Endothelial cell of umbilical vein (primary cell): ENCODE measurements around the gene FILIP1L. TPM values are rescaled to one million over a fixed set of nuclear protein-coding genes. Genes with fewer than 3 reads are reported as not detected.

ENCODE experiments used
- BruUV-seq: library from RNA; stranded (reverse); fragments of 400-500 nt; replicated peaks from 2 replicates; lab custom pipeline; 2021; lab: Mats Ljungman, UMichigan
- CTCF ChIA-PET: fragments of 300-600, 350-600 bp; sonication (Branson Sonifier 250); formaldehyde crosslinking; loops from one replicate; lab custom pipeline; 2021; ENCODE audit warnings: antibody characterized with exemption, inconsistent platforms; lab: Charles Lee
- POLR2A ChIA-PET: fragments of 300-600, 350-600 bp; sonication (Branson Sonifier 250); formaldehyde crosslinking; loops from one replicate; lab custom pipeline; 2021; ENCODE audit warnings: antibody characterized with exemption, inconsistent platforms; lab: Charles Lee
- DNase-seq: peaks from one replicate; pipeline ENCODE4 v3.0.0-alpha.2; 2011; ENCODE audit warnings: low read depth, low spot score
- FAIRE-seq: peaks from 2 replicates; lab custom pipeline; 2011; peaks lifted over from hg19 to GRCh38; lab: Jason Lieb, UNC
- H2AFZ ChIP-seq: 2 replicates; pipeline ENCODE4 v1.6.0; 2012; ENCODE audit warnings: low read depth, low read length, control low read depth, inconsistent platforms
- H3K27ac ChIP-seq: 2 replicates; pipeline ENCODE4 v1.5.1; 2011; ENCODE audit warnings: low read depth, mild to moderate bottlenecking, control low read depth, low read length, moderate library complexity; ENCODE audit not compliant: insufficient read depth
- H3K27me3 ChIP-seq, 2 experiments: 2 replicates each; pipeline versions ENCODE4 v1.6.0 to v1.6.1; 2011; ENCODE audit warnings: low read length in 2 of 2, mixed read lengths in 1 of 2; ENCODE audit not compliant: control insufficient read depth in 2 of 2, insufficient read depth in 2 of 2
- H3K36me3 ChIP-seq, 2 experiments: 2 replicates in 1 of 2; 3 replicates in 1 of 2; pipeline ENCODE4 v1.5.1; 2011; ENCODE audit warnings: low read length in 2 of 2, mild to moderate bottlenecking in 1 of 2, moderate library complexity in 1 of 2; ENCODE audit not compliant: control insufficient read depth in 2 of 2, insufficient read depth in 2 of 2; ENCODE audit errors: extremely low read depth in 1 of 2
- H3K4me1 ChIP-seq: 3 replicates; pipeline ENCODE4 v1.5.1; 2011; ENCODE audit warnings: mild to moderate bottlenecking, low read length; ENCODE audit not compliant: control insufficient read depth, insufficient read depth; ENCODE audit errors: extremely low read depth
- H3K4me2 ChIP-seq: 2 replicates; pipeline ENCODE4 v1.6.1; 2011; ENCODE audit warnings: low read length, control low read depth, mixed read lengths; ENCODE audit not compliant: insufficient read depth
- H3K4me3 ChIP-seq, 3 experiments: fragments of 200-600 bp in 1 of 3; sonication (generic), shearing (Covaris generic) in 1 of 3; replicated peaks in 1 of 3; 2 replicates each; pipeline ENCODE4 v1.5.1; 2011 to 2016; ENCODE audit warnings: control low read depth in 3 of 3, low read length in 3 of 3, mild to moderate bottlenecking in 2 of 3, inconsistent platforms in 1 of 3, low read depth in 1 of 3, moderate library complexity in 1 of 3; ENCODE audit not compliant: insufficient read depth in 1 of 3
- H3K79me2 ChIP-seq: 2 replicates; pipeline ENCODE4 v1.6.0; 2012; ENCODE audit warnings: low read length, inconsistent platforms; ENCODE audit not compliant: control insufficient read depth, insufficient read depth
- H3K9ac ChIP-seq: replicated peaks from 2 replicates; pipeline ENCODE3; 2011; ENCODE audit warnings: low read length, control low read depth; ENCODE audit not compliant: insufficient read depth; ENCODE audit errors: extremely low read depth
- H3K9me1 ChIP-seq: replicated peaks from 3 replicates; pipeline ENCODE4 v1.6.0; 2011; ENCODE audit warnings: mild to moderate bottlenecking, low read length; ENCODE audit not compliant: control insufficient read depth, insufficient read depth; ENCODE audit errors: extremely low read depth
- H3K9me3 ChIP-seq: replicated peaks from 2 replicates; pipeline ENCODE4 v1.5.1; 2012; ENCODE audit warnings: low read length, inconsistent platforms; ENCODE audit not compliant: control insufficient read depth, insufficient read depth
- H4K20me1 ChIP-seq: replicated peaks from 2 replicates; pipeline ENCODE3; 2011; ENCODE audit warnings: mild to moderate bottlenecking, low read length; ENCODE audit not compliant: control insufficient read depth, insufficient read depth; ENCODE audit errors: extremely low read depth
- CTCF ChIP-seq, 2 donors: IDR thresholded peaks; 1 replicate in 1 of 2; 2 replicates in 1 of 2; pipeline ENCODE4 v1.5.1; 2011; ENCODE audit warnings: low read length in 2 of 2, mild to moderate bottlenecking in 2 of 2, moderate library complexity in 2 of 2, control low read depth in 1 of 2, inconsistent platforms in 1 of 2, low read depth in 1 of 2; ENCODE audit not compliant: insufficient read depth in 1 of 2; ENCODE audit errors: extremely low read depth in 1 of 2
- EZH2 ChIP-seq: IDR thresholded peaks from 2 replicates; pipeline ENCODE4 v1.6.1; 2012; ENCODE audit warnings: borderline replicate concordance, low read depth, mild to moderate bottlenecking, moderate library complexity, low read length, inconsistent platforms; ENCODE audit not compliant: severe bottlenecking
- FOS ChIP-seq: IDR thresholded peaks from 2 replicates; pipeline ENCODE4 v1.6.1; 2011; ENCODE audit warnings: mild to moderate bottlenecking, low read length, moderate library complexity, borderline replicate concordance; ENCODE audit not compliant: insufficient read depth
- GATA2 ChIP-seq: IDR thresholded peaks from 2 replicates; pipeline ENCODE4 v1.7.0; 2011; ENCODE audit warnings: low read depth, mild to moderate bottlenecking, moderate library complexity, mixed read lengths, low read length; ENCODE audit not compliant: insufficient read length, insufficient read depth
- JUN ChIP-seq: IDR thresholded peaks from 2 replicates; pipeline ENCODE4 v1.6.1; 2011; ENCODE audit warnings: borderline replicate concordance, low read depth; ENCODE audit not compliant: insufficient read length, insufficient read depth
- MAX ChIP-seq: IDR thresholded peaks from 2 replicates; pipeline ENCODE4 v1.6.1; 2011; ENCODE audit not compliant: insufficient read depth, insufficient read length
- MYC ChIP-seq: IDR thresholded peaks from one replicate; pipeline ENCODE4 v1.6.1; 2011; ENCODE audit warnings: mild to moderate bottlenecking, low read depth, low read length
- POLR2A ChIP-seq: IDR thresholded peaks from 2 replicates; pipeline ENCODE4 v1.6.1; 2012; ENCODE audit warnings: low read depth, mild to moderate bottlenecking, control low read depth, low read length
- POLR2AphosphoS5 ChIP-seq: IDR thresholded peaks from 2 replicates; pipeline ENCODE4 v1.6.1; 2012; ENCODE audit warnings: low read depth, mild to moderate bottlenecking, control low read depth, low read length, moderate library complexity; ENCODE audit not compliant: insufficient read depth
- dilution Hi-C: fragments of 300-500 bp; cut with MboI; formaldehyde crosslinking; loops from one replicate; pipeline ENCODE4 v1.15.0; 2019; ENCODE audit warnings: low sequenced_read_pairs; ENCODE audit not compliant: extremely low pct_ligation_motif_present
- intact Hi-C: fragments of 100-400 bp; cut with micrococcal nuclease; formaldehyde crosslinking; loops from one replicate; pipeline ENCODE4 v1.10.0; 2022
- polyA plus RNA-seq, 4 experiments: library from polyadenylated mRNA; depleted of rRNA in 3 of 4; stranded (reverse) in 3 of 4; unstranded in 1 of 4; fragments of >200 nt; gene quantifications; 2 replicates each; pipeline versions ENCODE4 v1.2.1 to v1.2.3, GENCODE V29; 2011 to 2012; ENCODE audit warnings: missing spikeins in 1 of 4
- total RNA-seq: library from RNA; stranded (reverse); gene quantifications from 2 replicates; pipeline ENCODE4 v1.2.3, GENCODE V29; 2021

Gene FILIP1L
- total and polyA plus RNA-seq, 2 donors (not counting 3 experiments of a cell fraction or from before 2014, with no cell fraction given) = 26.0 to 29.9 TPM

- FAIRE-seq = no peak
- H2AFZ ChIP-seq = no peak overlapping the region
- H3K9ac ChIP-seq = no peak overlapping the region
- H3K4me1 ChIP-seq = no peaks in the 10 kb centered on the region
- CTCF ChIA-PET = no interaction called here
- dilution Hi-C loops (no loop called here), intact Hi-C loops (no loop called here)
- H3K4me2 ChIP-seq = no peak overlapping the region
- no peaks in the 10 kb centered on the region for H4K20me1 ChIP-seq
- no peaks in the 10 kb centered on the region for H3K9me3 ChIP-seq
- no peaks in the 10 kb centered on the region for H3K9me1 ChIP-seq
- no peak overlapping the region for H3K27ac ChIP-seq
- POLR2A ChIA-PET = no interaction called here
- TF ChIP-seq POLR2AphosphoS5 (no peak), POLR2A (no peak), JUN (no peak), EZH2 (no peak), CTCF (IDR thresholded peaks at IDR 0.05; ENCODE audit: extremely low read depth in 1 of 2, insufficient read depth in 1 of 2, low read depth in 1 of 2, low read length in 2 of 2) (no peak), GATA2 (no peak), MYC (no peak), FOS (no peak), MAX (no peak)
- no peak overlapping the region for H3K4me3 ChIP-seq
- no peaks in the 10 kb centered on the region for H3K36me3 ChIP-seq
- BruUV-seq = no TSS peak
- no peaks in the 10 kb centered on the region for H3K27me3 ChIP-seq
- DNase-seq = no peak
- no peaks in the 10 kb centered on the region for H3K79me2 ChIP-seq
Observed at GRCh38 chr3:100117093-100117492, 2.8 kb upstream of the FILIP1L start.
